ENCODE measurements around the gene IFNG. TPM values are rescaled to one million over a fixed set of nuclear protein-coding genes. Genes with fewer than 3 reads are reported as not detected.

IFNG gene
- total RNA-seq, 1 donor from 2014 or later, result not detected

DNA sequence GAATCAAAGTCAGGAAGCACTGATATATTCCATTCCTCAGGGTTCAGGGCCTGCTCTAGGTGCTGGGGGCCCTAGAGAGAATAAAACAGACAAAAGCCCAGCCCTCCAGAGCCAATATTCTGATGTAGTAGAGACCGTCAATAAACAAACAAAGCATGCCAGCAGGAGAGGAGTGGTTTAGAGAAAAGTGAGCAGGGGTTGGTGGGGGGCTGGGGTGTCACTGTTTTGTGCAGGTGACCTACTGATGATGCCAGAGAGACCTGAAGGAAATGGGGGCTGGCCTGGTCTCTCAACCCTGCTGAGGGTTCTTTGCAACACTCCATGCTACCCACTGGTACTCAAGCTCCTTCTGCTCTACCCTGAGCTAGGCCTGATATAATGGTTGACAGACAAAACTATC lies 39.6 kb upstream of the IFNG start:
- no peak for DNase-seq (ENCODE audit: low read depth)
- TF ChIP-seq, protein P1, sequence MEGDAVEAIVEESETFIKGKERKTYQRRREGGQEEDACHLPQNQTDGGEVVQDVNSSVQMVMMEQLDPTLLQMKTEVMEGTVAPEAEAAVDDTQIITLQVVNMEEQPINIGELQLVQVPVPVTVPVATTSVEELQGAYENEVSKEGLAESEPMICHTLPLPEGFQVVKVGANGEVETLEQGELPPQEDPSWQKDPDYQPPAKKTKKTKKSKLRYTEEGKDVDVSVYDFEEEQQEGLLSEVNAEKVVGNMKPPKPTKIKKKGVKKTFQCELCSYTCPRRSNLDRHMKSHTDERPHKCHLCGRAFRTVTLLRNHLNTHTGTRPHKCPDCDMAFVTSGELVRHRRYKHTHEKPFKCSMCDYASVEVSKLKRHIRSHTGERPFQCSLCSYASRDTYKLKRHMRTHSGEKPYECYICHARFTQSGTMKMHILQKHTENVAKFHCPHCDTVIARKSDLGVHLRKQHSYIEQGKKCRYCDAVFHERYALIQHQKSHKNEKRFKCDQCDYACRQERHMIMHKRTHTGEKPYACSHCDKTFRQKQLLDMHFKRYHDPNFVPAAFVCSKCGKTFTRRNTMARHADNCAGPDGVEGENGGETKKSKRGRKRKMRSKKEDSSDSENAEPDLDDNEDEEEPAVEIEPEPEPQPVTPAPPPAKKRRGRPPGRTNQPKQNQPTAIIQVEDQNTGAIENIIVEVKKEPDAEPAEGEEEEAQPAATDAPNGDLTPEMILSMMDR (IDR thresholded peaks at IDR 0.05; ENCODE audit: insufficient read depth, low read length, poor library complexity, severe bottlenecking), result no peak
- Histone ChIP-seq H3K27me3 (ENCODE audit: control insufficient read depth, insufficient read depth, low read length) (peaks cover 2% of the 10 kb centered on the region), H3K36me3 (ENCODE audit: control insufficient read depth, insufficient read depth, low read length) (no peaks in the 10 kb centered on the region), H3K4me3 (ENCODE audit: low read depth, low read length) (no peak overlapping the region)

DNA sequence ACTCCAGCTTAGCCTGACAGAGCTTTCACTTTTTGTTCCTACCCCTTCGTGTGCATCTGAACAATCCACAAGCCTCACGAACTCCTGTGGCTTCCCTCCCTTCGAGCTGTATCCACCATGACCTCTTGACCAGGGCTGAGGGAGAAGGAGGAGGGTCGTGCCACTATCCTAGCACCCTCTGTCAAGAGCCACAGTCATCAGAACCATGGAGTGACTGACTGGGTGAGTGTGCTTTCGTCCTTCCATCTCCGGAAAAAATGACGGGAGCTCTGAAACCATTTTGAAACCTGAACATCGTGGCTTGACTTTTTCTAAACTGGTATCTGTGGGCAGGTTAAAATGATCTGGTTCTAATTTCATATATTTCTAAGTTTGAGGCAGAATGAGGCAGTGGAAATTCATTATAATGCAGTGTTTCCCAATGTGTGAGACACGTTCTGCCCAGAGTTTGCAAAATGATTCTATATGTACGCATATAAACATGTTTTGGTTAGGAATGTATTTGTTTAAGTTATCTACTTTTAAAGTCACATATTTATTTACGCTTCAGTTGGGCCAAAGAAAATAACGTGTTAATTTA lies 39.1 kb upstream of the IFNG start:
- no peak for DNase-seq (ENCODE audit: low read depth)
- TF ChIP-seq, protein P1 (IDR thresholded peaks at IDR 0.05; ENCODE audit: insufficient read depth, low read length, poor library complexity, severe bottlenecking), result no peak
- Histone ChIP-seq H3K4me3 (ENCODE audit: low read depth, low read length) (no peak overlapping the region), H3K36me3 (ENCODE audit: control insufficient read depth, insufficient read depth, low read length) (no peaks in the 10 kb centered on the region), H3K27me3 (ENCODE audit: control insufficient read depth, insufficient read depth, low read length) (peaks cover 2% of the 10 kb centered on the region)

DNA sequence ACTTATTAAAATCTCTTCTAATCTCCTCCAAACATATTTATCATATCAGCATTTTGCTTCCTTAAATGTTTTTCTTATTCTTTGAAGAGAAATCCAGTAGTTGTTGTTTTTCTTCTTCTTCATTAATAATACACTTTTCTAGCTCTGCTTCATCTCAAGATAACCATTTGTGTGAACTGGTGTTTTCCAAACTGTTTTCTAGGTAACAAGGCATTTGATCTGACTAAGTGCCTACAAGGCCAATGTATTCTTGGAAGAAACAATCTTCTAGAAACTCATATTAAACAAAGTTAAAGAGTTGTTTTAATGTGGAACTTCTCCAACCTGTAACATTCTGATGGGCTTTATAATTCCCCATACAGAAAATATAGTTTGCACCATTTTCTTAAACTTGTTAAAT lies 30.8 kb upstream of the IFNG start:
- DNase-seq (ENCODE audit: low read depth), result no peak
- TF ChIP-seq, protein P1 (IDR thresholded peaks at IDR 0.05; ENCODE audit: insufficient read depth, low read length, poor library complexity, severe bottlenecking), result no peak
- Histone ChIP-seq H3K36me3 (ENCODE audit: control insufficient read depth, insufficient read depth, low read length) (no peaks in the 10 kb centered on the region), H3K27me3 (ENCODE audit: control insufficient read depth, insufficient read depth, low read length) (peaks cover 5% of the 10 kb centered on the region), H3K4me3 (ENCODE audit: low read depth, low read length) (no peak overlapping the region)

DNA sequence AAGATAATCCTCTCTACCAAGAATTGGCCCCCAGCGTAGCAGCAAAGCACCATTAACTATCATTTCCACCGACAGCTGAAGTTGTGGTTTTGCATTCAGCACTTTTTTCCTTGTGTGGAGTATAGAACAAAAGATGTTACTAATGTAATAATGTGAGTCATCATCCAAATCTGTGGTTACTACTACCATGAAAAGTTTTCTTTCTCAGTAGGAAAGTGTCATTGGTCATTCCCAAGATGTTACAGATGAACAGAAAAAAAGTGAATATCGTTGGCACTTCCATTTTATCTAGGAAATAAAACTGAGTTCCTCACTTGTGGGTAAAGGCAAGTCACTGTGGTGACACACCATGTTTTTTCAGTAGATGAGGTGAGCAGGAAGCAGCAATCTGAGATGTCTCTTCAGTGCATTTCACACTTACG lies 30.3 kb upstream of the IFNG start:
- peak; percentile 41 for DNase-seq (ENCODE audit: low read depth)
- no peak overlapping the region for H3K4me3 ChIP-seq (ENCODE audit: low read depth, low read length)
- TF ChIP-seq, protein P1 (IDR thresholded peaks at IDR 0.05; ENCODE audit: insufficient read depth, low read length, poor library complexity, severe bottlenecking), result no peak
- H3K36me3 ChIP-seq (ENCODE audit: control insufficient read depth, insufficient read depth, low read length), result no peaks in the 10 kb centered on the region
- peaks cover 5% of the 10 kb centered on the region for H3K27me3 ChIP-seq (ENCODE audit: control insufficient read depth, insufficient read depth, low read length)

DNA sequence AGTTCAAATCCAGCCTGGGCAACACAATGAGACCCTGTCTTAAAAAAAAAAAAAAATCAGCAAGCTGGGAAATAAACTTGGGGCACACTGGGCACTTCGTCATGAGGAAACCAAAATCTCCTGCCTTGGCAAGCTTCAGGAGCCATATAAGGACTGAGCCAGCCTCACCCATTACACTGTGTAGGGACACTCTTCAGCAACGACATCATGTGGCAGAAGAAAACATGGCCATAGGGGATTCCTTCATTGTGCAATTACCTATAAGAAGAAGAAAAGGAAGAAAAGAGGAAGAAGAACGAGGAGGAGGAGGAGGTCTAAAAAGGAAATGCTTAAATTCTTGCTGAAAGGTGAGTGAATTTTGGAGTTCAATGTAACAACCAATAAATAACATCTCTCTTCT lies 26.1 kb upstream of the IFNG start:
- no peaks in the 10 kb centered on the region for H3K36me3 ChIP-seq (ENCODE audit: control insufficient read depth, insufficient read depth, low read length)
- no peak for DNase-seq (ENCODE audit: low read depth)
- no peak overlapping the region for H3K4me3 ChIP-seq (ENCODE audit: low read depth, low read length)
- TF ChIP-seq, protein P1 (IDR thresholded peaks at IDR 0.05; ENCODE audit: insufficient read depth, low read length, poor library complexity, severe bottlenecking), result no peak
- peaks cover 5% of the 10 kb centered on the region for H3K27me3 ChIP-seq (ENCODE audit: control insufficient read depth, insufficient read depth, low read length)
